IPS-20b (cell line): ENCODE measurements around the gene WBP2NL.

Experiments used
- H3K27ac ChIP-seq: one replicate; pipeline ENCODE4 v1.5.1; 2013; ENCODE audit warnings: low read length
- H3K27me3 ChIP-seq: 2 replicates; pipeline ENCODE4 v1.6.1; 2013; ENCODE audit warnings: mild to moderate bottlenecking, low read length, inconsistent platforms; ENCODE audit not compliant: insufficient read depth
- H3K36me3 ChIP-seq: 2 replicates; pipeline ENCODE4 v1.6.1; 2013; ENCODE audit warnings: low read depth, mild to moderate bottlenecking, inconsistent platforms, low read length, moderate library complexity; ENCODE audit not compliant: insufficient read depth
- H3K4me1 ChIP-seq: 2 replicates; pipeline ENCODE4 v1.6.1; 2013; ENCODE audit warnings: mild to moderate bottlenecking, control low read depth, inconsistent platforms, low read length, moderate library complexity; ENCODE audit not compliant: insufficient read depth
- H3K4me3 ChIP-seq: 2 replicates; pipeline ENCODE4 v1.5.1; 2013; ENCODE audit warnings: mild to moderate bottlenecking, low read length, inconsistent platforms
- H3K9ac ChIP-seq: 2 replicates; pipeline ENCODE4 v1.6.1; 2013; ENCODE audit warnings: low read depth, mild to moderate bottlenecking, inconsistent platforms, low read length, moderate library complexity
- H3K9me3 ChIP-seq: 2 replicates; pipeline ENCODE4 v1.6.1; 2013; ENCODE audit warnings: mild to moderate bottlenecking, low read depth, low read length, inconsistent platforms; ENCODE audit not compliant: insufficient read depth

The WBP2NL gene

GRCh38 chr22:41982865-41983264 lies 15.7 kb upstream of the WBP2NL start:
- no peaks in the 10 kb centered on the region; the same call in 1 of the 2 replicates for H3K27me3 ChIP-seq
- H3K4me1 ChIP-seq = peaks cover 6% of the 10 kb centered on the region; the same call in 1 of the 2 replicates
- H3K27ac ChIP-seq = no peak overlapping the region
- H3K9me3 ChIP-seq = no peaks in the 10 kb centered on the region
- H3K4me3 ChIP-seq = no peak overlapping the region
- peaks cover 24% of the 10 kb centered on the region for H3K36me3 ChIP-seq
- H3K9ac ChIP-seq = no peak overlapping the region

- no peaks in the 10 kb centered on the region for H3K4me1 ChIP-seq
Measured at GRCh38 chr22:41983513-41984405, 14.8 kb upstream of the WBP2NL start.

GRCh38 chr22:41987276-41987675 lies 11.3 kb upstream of the WBP2NL start:
- Histone ChIP-seq H3K4me3 (no peak overlapping the region), H3K9me3 (no peaks in the 10 kb centered on the region), H3K9ac (no peak overlapping the region), H3K27ac (no peak overlapping the region), H3K27me3 (no peaks in the 10 kb centered on the region), H3K36me3 (peaks cover 51% of the 10 kb centered on the region), H3K4me1 (no peaks in the 10 kb centered on the region)

More at GRCh38 chr22:41983513-41984405, 14.8 kb upstream of the WBP2NL start:
- Histone ChIP-seq H3K9me3 (no peaks in the 10 kb centered on the region), H3K36me3 (peaks cover 33% of the 10 kb centered on the region), H3K4me3 (no peak overlapping the region), H3K27me3 (no peaks in the 10 kb centered on the region; the same call in 1 of the 2 replicates), H3K9ac (no peak overlapping the region), H3K27ac (no peak overlapping the region)

GRCh38 chr22:41989246-41989645 lies 9.3 kb upstream of the WBP2NL start:
- H3K9ac ChIP-seq = no peak overlapping the region
- H3K36me3 ChIP-seq = peaks cover 63% of the 10 kb centered on the region
- no peaks in the 10 kb centered on the region for H3K27me3 ChIP-seq
- no peak overlapping the region for H3K27ac ChIP-seq
- no peaks in the 10 kb centered on the region for H3K4me1 ChIP-seq
- H3K9me3 ChIP-seq = no peaks in the 10 kb centered on the region
- no peak overlapping the region for H3K4me3 ChIP-seq

GRCh38 chr22:41991111-41991510 lies 7.5 kb upstream of the WBP2NL start:
- Histone ChIP-seq H3K9ac (no peak overlapping the region), H3K27ac (no peak overlapping the region), H3K36me3 (peaks cover 82% of the 10 kb centered on the region), H3K9me3 (no peaks in the 10 kb centered on the region), H3K27me3 (no peaks in the 10 kb centered on the region), H3K4me3 (no peak overlapping the region), H3K4me1 (no peaks in the 10 kb centered on the region)

GRCh38 chr22:41992496-41992895 lies 6.1 kb upstream of the WBP2NL start:
- H3K4me1 ChIP-seq = no peaks in the 10 kb centered on the region
- no peak overlapping the region for H3K4me3 ChIP-seq
- H3K9ac ChIP-seq = no peak overlapping the region
- peaks cover 77% of the 10 kb centered on the region for H3K36me3 ChIP-seq
- H3K27ac ChIP-seq = no peak overlapping the region
- H3K9me3 ChIP-seq = no peaks in the 10 kb centered on the region
- H3K27me3 ChIP-seq = no peaks in the 10 kb centered on the region

GRCh38 chr22:41995211-41995610 lies 3.4 kb upstream of the WBP2NL start:
- Histone ChIP-seq H3K9me3 (no peaks in the 10 kb centered on the region), H3K27ac (no peak overlapping the region), H3K36me3 (peaks cover 53% of the 10 kb centered on the region), H3K27me3 (no peaks in the 10 kb centered on the region; the same call in none of the 2 replicates), H3K9ac (no peak overlapping the region), H3K4me3 (no peak overlapping the region), H3K4me1 (no peaks in the 10 kb centered on the region)

- H3K4me3 ChIP-seq = no peak overlapping the region
- no peak overlapping the region for H3K9ac ChIP-seq
- no peak overlapping the region for H3K27ac ChIP-seq
- peaks cover 3% of the 10 kb centered on the region for H3K27me3 ChIP-seq
- peaks cover 42% of the 10 kb centered on the region for H3K36me3 ChIP-seq
- no peaks in the 10 kb centered on the region for H3K9me3 ChIP-seq
- H3K4me1 ChIP-seq = no peaks in the 10 kb centered on the region
Measured at GRCh38 chr22:41996826-41997225, 1.8 kb upstream of the WBP2NL start.

- peaks cover 3% of the 10 kb centered on the region for H3K27me3 ChIP-seq
- no peak overlapping the region for H3K27ac ChIP-seq
- no peak overlapping the region for H3K9ac ChIP-seq
- H3K9me3 ChIP-seq = no peaks in the 10 kb centered on the region
- no peak overlapping the region for H3K4me3 ChIP-seq
- no peaks in the 10 kb centered on the region for H3K4me1 ChIP-seq
- peaks cover 8% of the 10 kb centered on the region; the same call in 1 of the 2 replicates for H3K36me3 ChIP-seq
Measured at GRCh38 chr22:42000466-42000865, 1.9 kb downstream of the WBP2NL start.

GRCh38 chr22:42001121-42001520 lies 2.5 kb downstream of the WBP2NL start:
- Histone ChIP-seq H3K4me3 (no peak overlapping the region), H3K9me3 (no peaks in the 10 kb centered on the region), H3K36me3 (peaks cover 2% of the 10 kb centered on the region; the same call in 1 of the 2 replicates), H3K27ac (no peak overlapping the region), H3K27me3 (peaks cover 3% of the 10 kb centered on the region), H3K4me1 (no peaks in the 10 kb centered on the region), H3K9ac (no peak overlapping the region)

GRCh38 chr22:42001706-42002105 lies 3.1 kb downstream of the WBP2NL start:
- no peaks in the 10 kb centered on the region; the same call in 1 of the 2 replicates for H3K36me3 ChIP-seq
- H3K4me1 ChIP-seq = no peaks in the 10 kb centered on the region
- no peak overlapping the region for H3K27ac ChIP-seq
- peaks cover 3% of the 10 kb centered on the region for H3K27me3 ChIP-seq
- no peak overlapping the region for H3K9ac ChIP-seq
- no peaks in the 10 kb centered on the region for H3K9me3 ChIP-seq
- H3K4me3 ChIP-seq = no peak overlapping the region

- H3K4me3 ChIP-seq = no peak overlapping the region
- no peaks in the 10 kb centered on the region for H3K4me1 ChIP-seq
- no peak overlapping the region for H3K27ac ChIP-seq
- H3K9me3 ChIP-seq = peaks cover 15% of the 10 kb centered on the region
- H3K9ac ChIP-seq = no peak overlapping the region
- H3K36me3 ChIP-seq = no peaks in the 10 kb centered on the region
- H3K27me3 ChIP-seq = no peaks in the 10 kb centered on the region
Measured at GRCh38 chr22:42007922-42008321, 9.3 kb downstream of the WBP2NL start.
